HepG2 (cell line): Measurements from ENCODE around the gene ZNF813. TPM values are rescaled to one million over a fixed set of nuclear protein-coding genes. Genes with fewer than 3 reads are reported as not detected.

Source experiments
- GABPB1 ChIP-seq: IDR thresholded peaks from 2 replicates; pipeline ENCODE4 v1.6.1; 2016; ENCODE audit warnings: mild to moderate bottlenecking, missing genetic modification reagents, moderate library complexity, missing compliant biosample characterization
- GATAD1 ChIP-seq: IDR thresholded peaks from 2 replicates; pipeline ENCODE4 v1.6.1; 2016; ENCODE audit warnings: missing genetic modification reagents, missing compliant biosample characterization
- HDAC1 ChIP-seq: sonication (generic); formaldehyde crosslinking; IDR thresholded peaks from 2 replicates; pipeline ENCODE4 v1.5.1; 2020; ENCODE audit warnings: mild to moderate bottlenecking, missing genetic modification reagents
- KLF13 ChIP-seq: sonication (generic); formaldehyde crosslinking; IDR thresholded peaks from 2 replicates; pipeline ENCODE4 v1.4.0; 2020; ENCODE audit warnings: mild to moderate bottlenecking, missing genetic modification reagents
- MEIS1 ChIP-seq: sonication (generic); formaldehyde crosslinking; IDR thresholded peaks from 2 replicates; pipeline ENCODE4 v1.9.0; 2021; ENCODE audit warnings: mild to moderate bottlenecking, missing genetic modification reagents, moderate library complexity, borderline replicate concordance
- MIER3 ChIP-seq: IDR thresholded peaks from 2 replicates; pipeline ENCODE4 v1.6.1; 2016; ENCODE audit warnings: missing compliant biosample characterization, borderline replicate concordance
- PHF20 ChIP-seq: sonication (generic); formaldehyde crosslinking; IDR thresholded peaks from 2 replicates; pipeline ENCODE4 v1.5.0; 2020; ENCODE audit warnings: mild to moderate bottlenecking, missing genetic modification reagents
- SOX13 ChIP-seq, 3 experiments: fragments of 450-650 bp in 1 of 3; sonication (generic) in 1 of 3; formaldehyde crosslinking in 1 of 3; IDR thresholded peaks in 2 of 3; conservative IDR thresholded peaks in 1 of 3; 2 replicates each; pipeline versions ENCODE4 v1.5.0 to v1.6.1; 2016 to 2020; ENCODE audit warnings: antibody characterized with exemption in 1 of 3, mild to moderate bottlenecking in 1 of 3, missing compliant biosample characterization in 1 of 3, missing genetic modification reagents in 1 of 3, moderate library complexity in 1 of 3
- SP1 ChIP-seq, 2 experiments: fragments of 450-650 bp in 1 of 2; sonication (generic) in 1 of 2; formaldehyde crosslinking in 1 of 2; IDR thresholded peaks; 2 replicates each; pipeline versions ENCODE4 v1.4.0 to v1.6.1; 2016 to 2020; ENCODE audit warnings: missing genetic modification reagents in 1 of 2
- TAF1 ChIP-seq: sonication (generic); formaldehyde crosslinking; IDR thresholded peaks from 2 replicates; pipeline ENCODE4 v1.4.0; 2020; ENCODE audit warnings: missing genetic modification reagents
- YEATS4 ChIP-seq: sonication (generic); formaldehyde crosslinking; IDR thresholded peaks from 2 replicates; pipeline ENCODE4 v1.4.0; 2020; ENCODE audit warnings: missing genetic modification reagents, borderline replicate concordance
- ZBTB43 ChIP-seq: sonication (generic); formaldehyde crosslinking; conservative IDR thresholded peaks from 2 replicates; pipeline ENCODE4 v1.4.0; 2020; ENCODE audit warnings: missing genetic modification reagents
- ZEB1 ChIP-seq: IDR thresholded peaks from 2 replicates; pipeline ENCODE4 v1.6.1; 2012; ENCODE audit warnings: mild to moderate bottlenecking, low read depth, inconsistent platforms; ENCODE audit not compliant: insufficient replicate concordance
- ZNF263 ChIP-seq: sonication (generic); formaldehyde crosslinking; IDR thresholded peaks from 2 replicates; pipeline ENCODE4 v1.4.0; 2020; ENCODE audit warnings: missing genetic modification reagents
- ZNF558 ChIP-seq: sonication (generic); formaldehyde crosslinking; IDR thresholded peaks from 2 replicates; pipeline ENCODE4 v1.9.0; 2022; ENCODE audit warnings: mild to moderate bottlenecking, missing genetic modification reagents, borderline replicate concordance
- ZNF569 ChIP-seq: sonication (generic); formaldehyde crosslinking; IDR thresholded peaks from 2 replicates; pipeline ENCODE4 v1.5.0; 2020; ENCODE audit warnings: mild to moderate bottlenecking, missing genetic modification reagents, moderate library complexity, borderline replicate concordance
- ZXDC ChIP-seq: sonication (generic); formaldehyde crosslinking; IDR thresholded peaks from 2 replicates; pipeline ENCODE4 v1.5.0; 2020; ENCODE audit warnings: mild to moderate bottlenecking, missing genetic modification reagents
- polyA plus RNA-seq, 8 experiments: library from polyadenylated mRNA; depleted of rRNA in 3 of 8; stranded (reverse) in 7 of 8; unstranded in 1 of 8; fragments of >200 nt; fragmentation: Illumina TruSeq in 4 of 8; extraction: Trizol in 4 of 8; gene quantifications; 2 replicates each; pipeline versions ENCODE4 v1.2.1 to v1.2.3, GENCODE V29; 2011 to 2016; ENCODE audit warnings: low read depth in 4 of 8, missing spikeins in 1 of 8, mixed read lengths in 1 of 8; ENCODE audit not compliant: insufficient read depth in 1 of 8
- total RNA-seq, 5 experiments: library from RNA; depleted of rRNA; stranded (reverse); fragments of >200 nt; fragmentation: Illumina TruSeq; extraction: Trizol; gene quantifications; 2 replicates each; pipeline ENCODE4 v1.2.3, GENCODE V29; 2016; ENCODE audit warnings: low read depth in 1 of 5
- TF ChIP-seq, protein P1 (sequence below): IDR thresholded peaks from 2 replicates; pipeline ENCODE4 v1.6.1; 2018; ENCODE audit warnings: missing genetic modification reagents, mild to moderate bottlenecking, missing compliant biosample characterization
- TF ChIP-seq, protein P2 (sequence below): sonication (generic); formaldehyde crosslinking; IDR thresholded peaks from 2 replicates; pipeline ENCODE4 v1.9.0; 2021; ENCODE audit warnings: missing genetic modification reagents, mild to moderate bottlenecking, borderline replicate concordance
- TF ChIP-seq, protein P3 (sequence below): fragments of 450-650 bp; IDR thresholded peaks from 2 replicates; pipeline ENCODE4 v1.6.1; 2016

ZNF813 gene
- total and polyA plus RNA-seq, 2 of the 13 experiments (the other 11 are each of a cell fraction or from before 2014, with no cell fraction given) = 2.1 to 8.9 TPM

- TF ChIP-seq, protein P1, sequence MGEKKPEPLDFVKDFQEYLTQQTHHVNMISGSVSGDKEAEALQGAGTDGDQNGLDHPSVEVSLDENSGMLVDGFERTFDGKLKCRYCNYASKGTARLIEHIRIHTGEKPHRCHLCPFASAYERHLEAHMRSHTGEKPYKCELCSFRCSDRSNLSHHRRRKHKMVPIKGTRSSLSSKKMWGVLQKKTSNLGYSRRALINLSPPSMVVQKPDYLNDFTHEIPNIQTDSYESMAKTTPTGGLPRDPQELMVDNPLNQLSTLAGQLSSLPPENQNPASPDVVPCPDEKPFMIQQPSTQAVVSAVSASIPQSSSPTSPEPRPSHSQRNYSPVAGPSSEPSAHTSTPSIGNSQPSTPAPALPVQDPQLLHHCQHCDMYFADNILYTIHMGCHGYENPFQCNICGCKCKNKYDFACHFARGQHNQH (CRISPR knock-in tag) = peak; percentile 38; the same call in 1 of the 2 replicates
- TF ChIP-seq GATAD1 (CRISPR knock-in tag) (0 out of 2 replicates have a peak, but pooled peaks have one; percentile 48), SP1 (IDR thresholded peaks at IDR 0.05) (no peak), SP1 (CRISPR knock-in tag; IDR thresholded peaks at IDR 0.05) (peak; percentile 71), ZNF263 (CRISPR knock-in tag) (peak; percentile 84), MIER3 (CRISPR knock-in tag) (0 out of 2 replicates have a peak, but pooled peaks have one; percentile 18), ZNF558 (CRISPR knock-in tag) (0 out of 2 replicates have a peak, but pooled peaks have one; percentile 24), SOX13 (IDR thresholded peaks at IDR 0.05) (no peak), SOX13 (CRISPR knock-in tag; conservative IDR thresholded peaks at IDR 0.05 in 1 of 2, IDR thresholded peaks at IDR 0.05 in 1 of 2) (peak in 1 of 2 experiments; percentile 41; a peak in 1 of 4 replicates), HDAC1 (CRISPR knock-in tag) (peak; percentile 22), MEIS1 (CRISPR knock-in tag) (no peak; the same call in 1 of the 2 replicates), KLF13 (no peak), YEATS4 (CRISPR knock-in tag) (peak; percentile 73; the same call in 1 of the 2 replicates), PHF20 (CRISPR knock-in tag) (peak; percentile 35; the same call in 1 of the 2 replicates), GABPB1 (peak; percentile 45; the same call in 1 of the 2 replicates), ZEB1 (peak; percentile 74), TAF1 (peak; percentile 69; the same call in 1 of the 2 replicates), ZNF569 (CRISPR knock-in tag) (no peak), ZXDC (CRISPR knock-in tag) (no peak), ZBTB43 (peak; percentile 46; the same call in 1 of the 2 replicates)
- TF ChIP-seq, protein P2, sequence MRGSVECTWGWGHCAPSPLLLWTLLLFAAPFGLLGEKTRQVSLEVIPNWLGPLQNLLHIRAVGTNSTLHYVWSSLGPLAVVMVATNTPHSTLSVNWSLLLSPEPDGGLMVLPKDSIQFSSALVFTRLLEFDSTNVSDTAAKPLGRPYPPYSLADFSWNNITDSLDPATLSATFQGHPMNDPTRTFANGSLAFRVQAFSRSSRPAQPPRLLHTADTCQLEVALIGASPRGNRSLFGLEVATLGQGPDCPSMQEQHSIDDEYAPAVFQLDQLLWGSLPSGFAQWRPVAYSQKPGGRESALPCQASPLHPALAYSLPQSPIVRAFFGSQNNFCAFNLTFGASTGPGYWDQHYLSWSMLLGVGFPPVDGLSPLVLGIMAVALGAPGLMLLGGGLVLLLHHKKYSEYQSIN (CRISPR knock-in tag) = no peak
- TF ChIP-seq, protein P3, sequence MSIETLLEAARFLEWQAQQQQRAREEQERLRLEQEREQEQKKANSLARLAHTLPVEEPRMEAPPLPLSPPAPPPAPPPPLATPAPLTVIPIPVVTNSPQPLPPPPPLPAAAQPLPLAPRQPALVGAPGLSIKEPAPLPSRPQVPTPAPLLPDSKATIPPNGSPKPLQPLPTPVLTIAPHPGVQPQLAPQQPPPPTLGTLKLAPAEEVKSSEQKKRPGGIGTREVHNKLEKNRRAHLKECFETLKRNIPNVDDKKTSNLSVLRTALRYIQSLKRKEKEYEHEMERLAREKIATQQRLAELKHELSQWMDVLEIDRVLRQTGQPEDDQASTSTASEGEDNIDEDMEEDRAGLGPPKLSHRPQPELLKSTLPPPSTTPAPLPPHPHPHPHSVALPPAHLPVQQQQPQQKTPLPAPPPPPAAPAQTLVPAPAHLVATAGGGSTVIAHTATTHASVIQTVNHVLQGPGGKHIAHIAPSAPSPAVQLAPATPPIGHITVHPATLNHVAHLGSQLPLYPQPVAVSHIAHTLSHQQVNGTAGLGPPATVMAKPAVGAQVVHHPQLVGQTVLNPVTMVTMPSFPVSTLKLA = peak; percentile 45; the same call in 1 of the 2 replicates
Observed at GRCh38 chr19:53431399-53432087, 36.0 kb upstream of the ZNF813 start, which contains the start of gene ZNF761 (continued).
